NCI-H524 treated with DMSO at 0.1 percent for 48 hours (cell line): ENCODE results near the gene GNMT.

ENCODE experiments used
- DNase-seq: peaks from one replicate; lab custom pipeline; 2025; lab: John Stamatoyannopoulos, UW

Gene GNMT

DNA sequence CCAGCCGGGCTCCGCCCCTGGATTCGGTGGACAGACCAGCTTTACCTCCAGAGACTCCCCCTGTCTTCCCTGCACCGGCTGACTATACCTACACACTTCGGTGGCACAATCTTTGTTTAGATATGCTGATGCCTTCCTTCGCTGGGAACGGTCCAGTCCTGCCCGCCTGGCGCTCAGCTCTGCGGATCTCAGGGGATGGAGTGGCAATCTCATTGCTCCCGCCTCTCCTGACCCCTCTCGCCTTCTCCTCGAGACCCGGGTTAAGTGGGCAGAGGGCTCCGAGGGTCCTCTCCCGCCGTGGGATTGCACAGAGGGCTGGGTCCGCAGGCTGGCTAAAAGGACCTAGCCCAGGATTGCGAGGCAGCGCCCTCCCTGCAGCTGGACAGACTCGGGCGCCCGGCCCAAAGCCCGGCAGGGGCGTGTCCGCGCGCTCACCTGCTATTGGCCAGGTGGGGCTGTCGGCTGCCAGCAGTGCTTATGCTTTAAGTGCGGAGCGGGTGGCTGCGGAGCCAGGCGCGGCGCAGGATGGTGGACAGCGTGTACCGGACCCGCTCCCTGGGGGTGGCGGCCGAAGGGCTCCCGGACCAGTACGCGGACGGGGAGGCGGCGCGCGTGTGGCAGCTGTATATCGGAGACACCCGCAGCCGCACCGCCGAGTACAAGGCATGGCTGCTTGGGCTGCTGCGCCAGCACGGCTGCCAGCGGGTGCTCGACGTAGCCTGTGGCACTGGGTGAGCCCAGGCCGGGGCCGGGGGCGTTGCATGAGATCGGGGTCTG, at the start of gene GNMT:
Gene GNMT, plus strand, starts transcription at position 512 of the 777 bp plus-strand sequence. Its CDS starts 14 bp downstream, at position 526.
- no peak for DNase-seq

DNA sequence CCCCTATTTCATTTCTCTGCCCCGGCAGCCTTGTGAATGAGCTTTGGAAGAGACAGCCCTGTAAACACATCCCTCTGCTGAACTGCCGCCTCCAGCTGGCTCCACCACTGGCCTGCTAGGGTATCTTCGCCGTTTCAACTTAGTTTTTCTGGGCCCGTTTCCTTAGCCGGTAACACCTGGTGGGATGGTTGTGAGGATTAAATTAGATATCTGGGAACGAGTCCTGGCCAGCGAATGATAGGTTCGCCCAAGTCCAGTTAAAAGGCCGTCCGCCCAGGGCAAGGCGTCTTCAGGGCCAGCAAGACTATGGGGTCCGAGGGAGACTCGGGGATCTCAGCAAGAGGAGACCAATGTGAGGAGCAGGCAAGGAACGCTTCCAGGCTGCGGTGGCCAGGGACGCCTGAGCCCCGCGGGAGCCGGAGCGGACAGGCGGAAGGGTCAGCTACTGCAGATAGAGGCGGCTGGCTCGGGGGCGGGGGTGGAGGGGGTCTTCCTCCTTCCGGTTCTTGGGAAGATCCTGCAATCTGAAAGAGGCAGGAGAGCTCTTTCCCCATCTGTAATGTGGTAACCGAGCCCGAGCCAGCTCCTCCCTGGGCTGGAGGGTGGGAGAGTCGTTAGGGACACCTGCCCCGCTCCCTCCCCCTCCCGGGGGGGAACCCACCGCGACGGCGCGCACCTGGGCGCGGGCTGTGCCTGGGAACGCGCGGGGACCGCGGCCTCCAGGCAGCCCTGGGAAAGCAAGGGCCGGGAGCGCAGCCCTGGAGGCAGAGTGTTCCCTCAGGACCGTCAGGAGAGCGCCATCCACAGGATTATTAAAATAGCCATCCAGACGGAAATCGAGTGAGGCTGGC, 49.2 kb upstream of the GNMT start:
- no peak for DNase-seq

DNA sequence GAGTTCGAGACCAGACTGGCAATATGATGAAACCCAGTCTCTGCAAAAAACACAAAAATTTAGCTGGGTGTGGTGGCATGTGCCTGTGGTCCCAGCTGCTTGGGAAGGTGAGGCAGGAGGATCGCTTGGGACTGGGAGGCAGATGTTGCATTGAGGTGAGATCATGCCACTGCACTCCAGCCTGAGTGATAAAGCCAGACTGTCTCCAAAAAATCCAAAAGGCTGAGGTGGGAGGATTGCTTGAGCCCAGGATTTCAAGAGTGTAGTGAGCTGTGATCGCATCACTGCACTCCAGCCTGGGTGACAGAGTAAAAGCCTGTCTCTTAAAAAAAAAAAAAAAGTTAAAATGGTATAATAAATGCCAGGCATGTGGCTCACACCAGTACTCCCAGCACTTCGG, 46.0 kb upstream of the GNMT start:
- DNase-seq = no peak

DNA sequence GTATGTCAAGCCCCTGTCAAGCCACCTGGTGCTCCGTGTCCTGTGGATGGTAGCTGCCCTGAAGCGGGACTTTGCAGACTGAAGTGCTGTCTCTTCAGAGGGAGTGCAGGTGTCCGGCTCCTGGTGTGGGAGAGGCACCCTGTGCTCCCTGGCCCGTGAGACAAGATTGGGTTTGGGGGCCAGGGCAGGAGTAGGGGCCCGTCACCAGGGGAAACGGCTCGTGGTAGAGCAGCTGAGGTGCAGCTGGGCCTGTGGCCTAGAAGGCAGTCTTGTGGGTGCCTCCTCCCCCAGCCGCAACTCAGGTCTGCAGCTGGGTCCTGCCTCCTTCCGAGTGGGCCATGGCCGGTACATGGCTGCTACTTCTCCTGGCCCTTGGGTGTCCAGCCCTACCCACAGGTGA, 44.8 kb upstream of the GNMT start, which contains the start of gene PTCRA:
Gene PTCRA, plus strand, starts transcription at position 322 of the 400 bp plus-strand sequence. Its CDS starts 17 bp downstream, at position 339.
- DNase-seq = no peak

DNA sequence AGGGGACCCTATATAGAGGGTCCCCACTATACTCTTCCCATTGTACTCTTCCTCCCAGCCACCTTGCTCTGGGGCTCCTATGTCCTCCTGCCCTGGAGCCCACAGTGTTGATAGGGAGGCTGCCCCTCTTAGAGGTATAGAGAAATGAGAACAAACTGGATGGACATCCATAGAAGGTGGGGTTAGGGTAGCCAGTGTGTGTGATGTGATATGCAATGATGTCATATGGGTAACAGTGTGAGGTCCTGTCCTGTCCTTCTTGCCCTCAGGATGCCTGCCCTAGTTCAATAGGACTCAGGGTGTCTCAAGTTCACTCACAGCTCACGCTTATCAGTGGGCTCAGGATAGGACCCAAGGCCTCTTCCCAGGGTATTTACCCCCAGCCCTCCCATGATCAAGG, 44.3 kb upstream of the GNMT start:
- no peak for DNase-seq

DNA sequence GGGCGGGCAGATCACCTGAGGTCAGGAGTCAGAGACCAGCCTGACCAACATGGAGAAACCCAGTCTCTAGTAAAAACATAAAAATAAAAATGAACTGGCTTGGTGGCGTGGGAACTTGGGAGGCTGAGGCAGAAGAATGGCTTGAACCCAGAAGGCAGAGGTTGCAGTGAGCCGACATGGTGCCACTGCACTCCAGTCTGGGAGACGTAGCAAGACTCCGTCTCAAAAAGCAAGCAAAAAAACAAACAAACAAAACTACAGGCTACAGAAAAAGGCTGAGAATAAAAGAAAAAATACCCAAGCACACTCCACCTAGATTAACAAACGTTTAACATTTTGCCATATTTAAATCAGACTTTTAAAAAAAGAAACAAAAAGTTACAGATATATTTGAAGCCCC, 38.8 kb upstream of the GNMT start:
- DNase-seq = no peak

DNA sequence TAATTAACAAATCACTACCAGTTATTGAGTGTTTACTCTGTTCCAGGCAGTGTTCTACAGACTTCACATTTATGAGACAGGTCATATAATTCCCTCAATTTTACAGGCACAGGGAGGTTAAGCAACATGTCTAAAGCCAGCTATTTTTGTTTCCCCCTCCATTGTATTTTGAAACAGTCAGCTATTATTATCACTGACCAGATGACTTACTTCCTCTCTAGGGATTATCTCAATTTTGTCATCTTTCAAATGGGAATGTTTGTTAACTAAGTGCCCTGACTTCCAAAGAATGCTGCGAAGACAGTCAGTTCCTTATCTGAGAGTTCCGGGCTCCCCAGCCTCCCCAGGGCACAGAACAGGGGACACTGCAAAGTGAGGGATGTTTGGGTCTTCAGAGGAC, 36.9 kb upstream of the GNMT start:
- no peak for DNase-seq

DNA sequence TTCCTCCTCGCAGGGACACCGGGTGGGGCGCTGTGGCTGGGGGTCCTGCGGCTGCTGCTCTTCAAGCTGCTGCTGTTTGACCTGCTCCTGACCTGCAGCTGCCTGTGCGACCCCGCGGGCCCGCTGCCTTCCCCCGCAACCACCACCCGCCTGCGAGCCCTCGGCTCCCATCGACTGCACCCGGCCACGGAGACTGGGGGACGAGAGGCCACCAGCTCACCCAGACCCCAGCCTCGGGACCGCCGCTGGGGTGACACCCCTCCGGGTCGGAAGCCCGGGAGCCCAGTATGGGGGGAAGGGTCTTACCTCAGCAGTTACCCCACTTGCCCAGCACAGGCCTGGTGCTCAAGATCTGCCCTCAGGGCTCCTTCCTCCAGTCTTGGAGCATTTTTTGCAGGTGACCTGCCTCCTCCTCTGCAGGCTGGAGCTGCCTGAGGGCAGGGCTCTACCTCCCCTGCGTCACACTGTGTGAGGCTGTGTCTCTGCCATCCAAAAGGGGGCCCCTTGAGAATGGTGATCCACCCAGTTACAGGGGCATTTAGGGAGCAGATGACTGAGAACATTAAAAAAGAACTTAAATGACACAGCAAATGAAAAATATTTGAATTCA, 35.2 kb upstream of the GNMT start:
- DNase-seq = no peak

DNA sequence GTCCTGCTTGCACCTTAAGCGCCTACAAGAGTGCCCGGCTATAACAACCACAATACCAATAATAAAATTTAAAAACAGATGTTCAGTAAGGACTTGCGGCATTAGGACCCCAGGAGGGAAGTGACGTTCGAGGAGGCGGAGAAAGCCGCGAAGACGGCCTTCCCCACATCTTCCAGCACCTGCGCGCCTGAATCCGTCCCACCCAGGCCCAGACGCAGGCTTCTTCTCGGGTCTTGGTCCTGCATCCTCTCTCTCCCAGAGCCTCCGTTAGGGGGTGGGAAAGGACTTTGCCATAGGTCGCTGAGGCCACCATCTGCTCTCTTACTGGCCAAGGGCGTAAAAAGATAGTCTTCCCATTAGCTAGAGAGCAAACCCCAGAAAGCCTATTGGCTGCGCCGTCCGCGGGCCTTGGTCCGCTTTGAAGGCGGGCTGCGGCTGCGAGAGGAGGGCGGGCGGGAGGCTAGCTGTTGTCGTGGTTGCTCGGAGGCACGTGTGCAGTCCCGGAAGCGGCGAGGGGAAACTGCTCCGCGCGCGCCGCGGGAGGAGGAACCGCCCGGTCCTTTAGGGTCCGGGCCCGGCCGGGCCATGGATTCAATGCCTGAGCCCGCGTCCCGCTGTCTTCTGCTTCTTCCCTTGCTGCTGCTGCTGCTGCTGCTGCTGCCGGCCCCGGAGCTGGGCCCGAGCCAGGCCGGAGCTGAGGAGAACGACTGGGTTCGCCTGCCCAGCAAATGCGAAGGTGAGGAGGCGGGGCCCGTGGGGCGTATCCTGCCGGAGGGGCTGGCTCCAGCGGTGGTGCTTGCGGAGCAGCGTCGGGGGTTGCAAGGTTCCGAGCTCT, 31.4 kb upstream of the GNMT start, which contains the start of gene CNPY3:
Gene CNPY3, plus strand, starts transcription at position 495 of the 835 bp plus-strand sequence. Its CDS starts 91 bp downstream, at position 586.
- peak; percentile 100 for DNase-seq

DNA sequence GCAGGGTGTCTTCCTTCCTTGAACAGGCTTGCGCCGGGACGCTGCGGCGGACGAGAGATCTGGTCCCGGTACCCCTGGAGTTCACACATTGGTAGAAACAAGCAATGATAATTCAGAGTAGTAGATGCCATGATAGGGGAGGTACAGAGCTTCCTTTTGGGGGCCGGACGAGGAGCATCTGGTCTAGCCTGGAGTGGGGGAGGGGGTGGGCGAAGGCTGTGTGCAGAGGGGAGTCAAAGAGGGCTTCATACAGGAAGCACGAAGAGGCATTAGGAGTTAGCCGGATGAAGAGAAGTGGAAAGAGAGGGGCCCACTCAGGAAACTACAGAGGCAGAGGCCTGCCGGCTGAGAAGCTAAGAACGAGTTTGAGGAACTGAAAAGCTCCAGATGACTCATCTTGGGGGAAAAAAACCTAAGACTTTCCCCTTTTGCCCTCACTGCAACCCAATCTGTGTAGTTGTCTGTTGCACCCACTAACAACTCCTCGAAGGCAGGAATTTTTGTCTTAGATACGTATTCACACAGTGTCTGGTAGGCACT, 30.7 kb upstream of the GNMT start:
- no peak for DNase-seq

DNA sequence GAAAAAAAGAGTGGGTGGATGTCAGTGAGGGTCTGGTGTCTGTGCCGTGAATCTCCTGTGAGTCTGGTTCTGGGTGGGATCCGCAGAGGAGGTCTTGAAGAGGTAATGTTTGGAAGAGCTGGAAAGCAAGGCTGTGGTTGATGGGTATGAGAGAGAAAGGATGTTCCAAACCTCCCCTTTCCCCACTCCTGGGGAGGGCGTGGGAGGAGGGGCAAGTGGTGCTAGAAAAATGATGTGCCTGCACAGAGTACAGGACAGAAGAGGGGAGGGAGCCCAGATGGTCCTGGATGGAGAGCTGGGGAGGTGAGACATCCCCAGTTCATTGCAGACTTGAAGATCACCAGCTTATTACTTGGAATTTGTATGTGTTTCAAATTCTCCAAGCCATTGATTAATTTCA, 28.1 kb upstream of the GNMT start:
- DNase-seq = no peak

DNA sequence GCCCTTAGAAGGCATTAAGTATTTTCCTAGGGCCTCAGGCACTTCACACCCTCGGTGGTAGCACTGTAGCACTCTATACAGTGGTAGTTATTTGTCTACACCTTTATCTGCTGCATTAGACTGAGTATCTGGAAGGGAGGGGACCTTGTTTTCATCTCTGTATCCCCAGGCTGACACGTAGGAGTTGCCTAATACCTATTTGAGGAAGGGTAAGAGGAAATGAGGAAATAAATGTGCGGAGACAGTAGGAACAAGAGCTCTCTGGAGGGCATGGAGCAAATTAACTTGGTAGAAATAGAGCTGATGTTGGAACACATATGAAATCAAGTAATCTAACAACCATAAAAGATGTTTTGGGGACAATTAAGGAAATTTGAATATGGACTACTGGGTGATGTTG, 27.3 kb upstream of the GNMT start:
- DNase-seq = no peak

DNA sequence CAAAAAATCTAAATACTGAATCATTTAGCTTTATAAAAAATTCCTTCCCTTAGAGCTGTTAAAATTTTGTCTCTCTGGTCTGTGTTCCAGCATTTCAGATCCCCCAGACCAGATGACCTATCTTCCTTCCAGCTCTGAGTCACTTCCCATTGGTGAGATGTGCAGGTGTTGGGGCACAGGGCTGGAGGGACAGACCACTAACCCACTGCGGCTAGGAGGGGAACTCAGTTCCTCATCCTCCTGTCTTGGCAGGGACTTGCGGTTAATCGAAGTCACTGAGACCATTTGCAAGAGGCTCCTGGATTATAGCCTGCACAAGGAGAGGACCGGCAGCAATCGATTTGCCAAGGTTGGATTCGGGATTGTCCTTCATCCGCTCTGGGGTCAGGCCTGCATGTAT, 25.2 kb upstream of the GNMT start:
- DNase-seq = no peak

DNA sequence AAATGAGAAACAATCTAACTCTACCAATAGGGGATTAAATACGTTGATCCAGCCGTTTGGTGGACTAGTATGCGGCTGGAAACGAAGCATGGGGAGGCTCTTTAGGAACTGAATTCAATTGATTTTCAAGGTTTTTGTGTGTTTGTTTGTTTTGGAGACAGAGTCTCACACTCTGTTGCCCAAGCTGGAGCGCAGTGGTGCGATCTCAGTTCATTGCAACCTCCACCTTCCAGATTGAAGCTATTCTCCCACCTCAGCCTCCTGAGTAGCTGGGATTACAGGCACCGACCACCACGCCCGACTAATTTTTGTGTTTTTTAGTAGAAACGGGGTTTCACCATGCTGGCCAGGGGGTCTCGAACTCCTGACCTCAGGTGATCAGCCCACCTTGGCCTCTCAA, 24.2 kb upstream of the GNMT start:
- DNase-seq = no peak

DNA sequence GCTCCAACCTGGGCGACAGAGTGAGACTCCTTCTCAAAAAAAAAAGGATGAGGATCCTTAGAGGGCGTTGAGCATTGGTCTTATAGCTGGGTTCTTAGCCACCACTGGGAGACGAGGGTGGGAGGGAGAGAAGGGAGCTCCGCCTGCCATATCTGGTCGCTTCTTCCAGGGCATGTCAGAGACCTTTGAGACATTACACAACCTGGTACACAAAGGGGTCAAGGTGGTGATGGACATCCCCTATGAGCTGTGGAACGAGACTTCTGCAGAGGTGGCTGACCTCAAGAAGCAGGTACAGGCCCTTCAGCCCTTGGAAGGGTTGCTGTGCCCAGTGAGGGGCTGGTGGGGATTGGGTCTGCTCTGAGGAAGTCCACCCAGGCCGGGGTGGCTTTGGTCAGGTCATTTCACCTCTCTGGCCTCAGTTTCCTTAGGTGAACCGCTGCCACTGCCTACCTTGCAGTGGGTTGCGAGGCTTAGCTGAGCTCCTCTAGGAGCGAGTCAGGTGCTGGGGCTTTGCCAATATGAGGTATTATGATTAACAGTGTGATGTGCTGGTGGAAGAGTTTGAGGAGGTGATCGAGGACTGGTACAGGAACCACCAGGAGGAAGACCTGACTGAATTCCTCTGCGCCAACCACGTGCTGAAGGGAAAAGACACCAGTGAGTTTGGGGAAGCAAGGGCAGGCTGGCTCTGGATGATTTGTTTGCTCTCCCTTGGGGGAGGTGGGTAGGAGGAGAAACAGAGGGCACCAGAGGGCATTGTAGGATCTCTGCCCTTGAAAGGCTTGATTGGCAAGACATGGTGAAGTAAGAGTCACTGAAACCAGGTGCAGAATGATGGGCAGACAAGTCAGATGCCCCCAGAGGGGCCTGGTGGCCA, 22.8 kb upstream of the GNMT start:
- no peak for DNase-seq

DNA sequence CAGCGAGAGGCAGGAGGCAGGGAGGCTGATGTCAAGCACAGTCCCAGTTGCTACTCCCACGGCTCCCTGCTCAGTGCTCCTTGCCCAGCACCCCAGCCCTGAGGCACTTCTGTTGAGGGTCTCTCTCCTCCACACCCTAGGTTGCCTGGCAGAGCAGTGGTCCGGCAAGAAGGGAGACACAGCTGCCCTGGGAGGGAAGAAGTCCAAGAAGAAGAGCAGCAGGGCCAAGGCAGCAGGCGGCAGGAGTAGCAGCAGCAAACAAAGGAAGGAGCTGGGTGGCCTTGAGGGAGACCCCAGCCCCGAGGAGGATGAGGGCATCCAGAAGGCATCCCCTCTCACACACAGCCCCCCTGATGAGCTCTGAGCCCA, 22.1 kb upstream of the GNMT start:
- DNase-seq = no peak

DNA sequence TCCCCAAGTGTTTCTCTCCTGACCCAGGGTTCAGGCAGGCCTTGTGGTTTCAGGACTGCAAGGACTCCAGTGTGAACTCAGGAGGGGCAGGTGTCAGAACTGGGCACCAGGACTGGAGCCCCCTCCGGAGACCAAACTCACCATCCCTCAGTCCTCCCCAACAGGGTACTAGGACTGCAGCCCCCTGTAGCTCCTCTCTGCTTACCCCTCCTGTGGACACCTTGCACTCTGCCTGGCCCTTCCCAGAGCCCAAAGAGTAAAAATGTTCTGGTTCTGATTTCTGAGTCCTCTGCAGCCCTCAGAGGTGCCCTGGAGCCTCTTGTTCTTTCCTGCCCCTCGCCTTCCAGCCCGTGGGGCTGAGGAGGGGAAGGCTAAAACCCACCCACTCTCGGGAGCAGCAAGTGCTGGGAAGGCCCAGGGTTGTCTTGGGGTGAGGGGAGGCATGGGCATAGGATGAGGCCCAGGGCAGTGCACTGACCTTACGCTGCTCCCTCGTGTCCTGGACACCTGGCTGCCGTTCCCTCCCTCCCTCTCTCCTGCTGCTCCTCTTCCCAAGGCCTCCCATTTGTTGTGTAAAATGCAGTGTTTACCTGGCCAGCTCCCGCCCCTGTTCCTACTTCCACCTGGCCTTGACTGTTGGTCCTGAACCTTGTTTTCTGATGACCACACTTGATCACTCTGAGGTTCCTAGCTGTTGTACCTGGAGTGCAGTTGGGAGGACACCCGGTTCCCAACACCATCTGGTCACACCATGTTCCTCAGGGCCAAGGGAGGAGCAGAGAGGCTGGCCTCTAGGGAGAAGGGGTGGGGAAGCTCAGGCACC, 21.4 kb upstream of the GNMT start:
- DNase-seq = no peak

DNA sequence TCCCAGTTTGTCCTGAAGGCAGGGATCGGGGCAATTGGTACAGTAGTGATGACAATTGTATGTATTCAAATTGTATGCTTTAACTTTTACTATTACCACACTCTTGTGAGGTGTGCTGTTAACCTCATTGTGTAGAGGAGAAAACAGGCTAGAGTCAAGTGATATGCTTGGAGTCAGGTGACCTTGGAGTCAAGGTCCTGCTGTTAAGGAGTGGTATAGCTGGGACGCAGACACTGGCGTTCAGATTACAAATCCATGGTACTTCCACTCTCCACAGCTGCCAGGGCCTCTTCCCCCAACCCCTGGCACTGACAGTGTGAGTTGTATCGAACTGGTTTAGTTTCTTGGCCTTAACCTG, 20.8 kb upstream of the GNMT start:
- DNase-seq = no peak

DNA sequence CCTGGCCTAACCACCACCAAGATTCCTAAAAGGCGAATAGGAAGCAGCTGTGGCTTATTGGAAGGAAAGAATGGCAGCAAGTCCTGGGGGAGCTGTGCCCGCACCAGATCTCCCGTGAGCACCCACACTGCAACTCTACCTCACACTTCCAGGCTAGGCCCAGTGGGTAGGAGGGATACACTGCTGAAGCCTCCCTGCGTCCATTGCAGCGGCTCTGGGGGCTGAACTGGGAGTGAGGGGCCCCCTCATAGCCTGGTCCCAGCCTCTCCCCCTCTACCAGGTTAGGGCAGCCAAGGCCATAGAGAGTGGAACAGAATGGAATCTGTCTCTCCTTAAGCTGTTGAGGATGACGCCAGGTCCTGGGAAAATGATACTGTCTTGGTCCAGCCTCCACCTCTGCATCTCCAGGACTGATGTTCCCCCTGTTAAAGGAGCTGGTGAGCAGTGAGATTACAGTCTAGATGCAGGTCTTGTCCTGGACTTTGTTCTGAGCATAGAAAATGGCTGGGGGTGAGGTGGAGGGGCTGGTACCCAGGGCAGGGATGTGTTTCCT, 20.0 kb upstream of the GNMT start:
- no peak for DNase-seq
